K562 treated with DMSO at 1 percent for 48 hours (cell line): ENCODE measurements around the gene PTH2R. TPM values are rescaled to one million over a fixed set of nuclear protein-coding genes. Genes with fewer than 3 reads are reported as not detected.

Experiments used
- total RNA-seq: library from RNA; unstranded; fragments of 300-600 nt; gene quantifications from 2 replicates; pipeline ENCODE4 v1.2.3, GENCODE V29; 2022; ENCODE audit warnings: low replicate concordance; ENCODE audit errors: extremely low read depth

The PTH2R gene
- total RNA-seq: not detected in 2 replicates

GRCh38 chr2:208406474-208407451, at the start of gene PTH2R:
Gene PTH2R, plus strand, starts transcription at chr2:208406792. Its CDS starts 252 bp downstream, at chr2:208407044.

Other genes with a start within 250 kb of the PTH2R start
- not detected in 2 replicates for gene CRYGA, start 243.2 kb upstream of the PTH2R start, total RNA-seq
- not detected in 2 replicates for gene C2orf80, start 216.8 kb upstream of the PTH2R start, total RNA-seq
- gene IDH1, start 151.7 kb upstream of the PTH2R start, total RNA-seq: not detected in 2 replicates
- not detected in 2 replicates for gene PIKFYVE, start 140.5 kb upstream of the PTH2R start, total RNA-seq